GM19099 (cell line): ENCODE data around the gene KCNT2.

Experiments
- POLR2A ChIP-seq: IDR thresholded peaks from 3 replicates; pipeline ENCODE4 v1.6.1; 2011; ENCODE audit warnings: low read depth; ENCODE audit not compliant: insufficient read length; ENCODE audit errors: extremely low read depth

The KCNT2 gene

DNA sequence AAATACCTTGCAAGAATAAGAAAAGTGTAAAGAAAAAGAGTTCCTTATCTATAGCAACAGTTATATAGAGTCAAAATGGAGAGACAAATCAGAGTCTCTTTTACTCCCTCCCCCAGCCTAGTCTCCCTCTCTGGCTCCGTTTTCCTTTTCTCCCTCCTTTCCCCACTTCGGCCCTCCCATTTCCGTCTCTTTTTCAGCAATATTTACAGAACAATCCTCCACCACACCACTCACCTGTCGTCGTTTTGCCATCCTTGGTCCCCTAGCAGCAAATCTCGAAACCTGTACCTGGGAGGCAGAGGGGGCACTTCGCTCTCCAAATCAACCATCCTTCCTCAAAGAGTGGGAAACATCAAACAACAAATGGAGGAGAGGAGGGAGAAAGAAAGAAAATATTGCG is 259 bp downstream of the KCNT2 start:
- no peak for TF ChIP-seq POLR2A

DNA sequence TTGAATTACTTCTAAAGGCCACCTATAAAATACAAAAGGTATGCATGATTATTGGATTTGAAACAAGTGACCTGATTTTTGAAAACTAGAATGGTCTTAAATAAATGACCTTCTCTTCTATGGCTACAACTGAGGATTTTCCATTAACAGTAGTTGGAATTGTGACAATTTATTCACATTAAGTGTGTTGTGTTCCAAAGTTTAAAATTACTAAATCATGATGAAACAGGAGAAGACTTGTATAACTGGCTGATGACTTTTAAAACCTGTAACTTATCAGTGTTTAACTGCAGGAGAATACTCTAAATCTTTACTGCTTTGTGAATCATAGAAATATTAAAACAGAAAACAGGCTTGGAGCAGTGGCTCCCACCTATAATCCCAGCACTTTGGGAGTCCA is 4.6 kb downstream of the KCNT2 start:
- TF ChIP-seq POLR2A: no peak

GRCh38 chr1:196598942-196599748 is 9.1 kb downstream of the KCNT2 start:
- no peak for TF ChIP-seq POLR2A

DNA sequence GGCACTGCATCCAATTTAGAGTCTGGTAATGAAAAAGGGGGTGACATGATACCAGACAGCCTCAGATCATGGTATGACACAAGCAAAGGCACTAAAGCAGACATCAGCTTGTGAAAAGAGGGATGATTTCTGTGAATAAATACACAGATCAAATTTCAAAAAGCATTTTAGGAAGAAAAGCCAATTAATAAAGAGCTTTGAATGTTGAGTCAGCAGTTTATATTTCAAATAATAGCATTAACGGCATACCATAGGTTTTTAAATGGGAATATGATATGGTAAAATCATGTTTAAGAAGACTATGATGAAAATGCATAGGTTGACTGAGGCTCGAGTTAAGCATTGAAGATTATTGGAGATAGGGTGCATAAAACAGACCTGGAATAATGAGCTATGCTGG is 13.5 kb downstream of the KCNT2 start:
- no peak for TF ChIP-seq POLR2A

DNA sequence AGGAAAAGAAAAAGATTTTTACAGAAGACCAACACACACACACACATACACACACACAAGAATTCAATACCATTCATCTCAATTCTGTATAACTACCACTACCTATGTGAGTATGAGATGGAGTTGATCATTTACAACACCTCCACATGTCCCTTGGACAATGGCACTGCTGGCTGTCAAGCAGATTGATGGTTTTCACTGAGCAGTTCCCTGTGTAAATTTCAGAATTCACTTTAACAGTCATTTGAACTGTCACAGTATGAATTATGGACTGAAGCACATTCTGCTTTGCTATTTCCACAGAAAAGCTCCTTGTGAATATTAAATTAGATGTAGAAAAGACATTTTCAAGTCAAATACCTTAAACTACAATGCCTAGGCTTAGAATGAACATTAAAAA is 14.3 kb downstream of the KCNT2 start:
- TF ChIP-seq POLR2A: no peak

DNA sequence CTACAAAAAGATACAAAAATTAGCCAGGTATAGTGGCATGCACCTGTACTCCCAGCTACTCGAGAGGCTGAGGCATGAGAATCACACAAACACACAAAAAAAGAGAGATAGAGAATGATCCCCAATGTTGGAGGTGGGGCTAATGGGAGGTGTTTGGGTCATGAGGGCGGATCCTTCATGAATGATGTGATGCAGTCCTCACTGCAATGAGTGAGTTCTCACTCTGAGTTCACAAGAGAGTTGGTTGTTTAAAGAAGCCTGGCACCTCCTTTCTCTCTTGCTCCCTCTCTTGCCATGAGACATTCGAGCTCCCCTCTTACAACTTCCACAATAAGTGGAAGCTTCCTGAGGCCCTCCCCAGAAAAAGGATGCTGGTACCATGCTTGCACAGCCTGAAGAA is 17.3 kb downstream of the KCNT2 start:
- TF ChIP-seq POLR2A: no peak

GRCh38 chr1:196590012-196590708 is 18.1 kb downstream of the KCNT2 start:
- TF ChIP-seq POLR2A: no peak

DNA sequence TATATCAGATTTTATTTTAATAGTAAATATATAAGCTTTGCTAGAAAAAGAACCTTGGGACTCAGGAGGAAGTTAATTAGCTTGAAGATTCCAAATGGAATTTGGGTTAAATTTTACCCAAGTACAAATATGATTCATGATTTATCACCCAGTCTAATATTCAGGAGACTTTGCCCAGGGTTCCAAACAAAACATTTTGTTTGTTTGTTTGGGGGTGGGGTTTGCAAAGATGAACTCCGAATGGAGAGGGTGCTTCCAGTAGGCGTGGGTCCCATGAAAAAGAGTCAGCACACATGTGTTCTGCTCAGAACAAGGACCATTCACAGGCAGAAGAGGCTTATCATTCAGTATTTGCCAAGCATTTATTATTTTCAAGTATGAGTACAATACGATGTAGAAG is 23.5 kb downstream of the KCNT2 start:
- TF ChIP-seq POLR2A: no peak

DNA sequence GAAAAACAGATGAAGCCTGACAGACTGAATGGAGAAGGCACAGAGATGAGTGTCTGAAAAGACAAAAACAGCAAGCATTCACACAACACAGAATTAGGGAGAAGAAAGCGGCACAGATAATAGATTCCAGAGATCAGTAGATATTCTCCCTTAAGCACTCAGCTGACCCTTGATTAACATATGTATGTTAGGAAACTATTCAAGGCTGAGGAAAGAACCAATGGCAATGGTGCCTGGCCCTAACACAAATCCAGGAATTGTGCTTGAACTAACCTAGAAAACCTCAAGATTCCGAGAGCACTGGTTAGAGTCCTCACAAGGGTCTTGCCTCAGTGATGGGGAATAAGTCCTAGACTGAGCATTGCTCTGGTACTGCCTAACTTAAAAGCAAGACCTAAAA is 30.9 kb downstream of the KCNT2 start:
- TF ChIP-seq POLR2A: no peak

DNA sequence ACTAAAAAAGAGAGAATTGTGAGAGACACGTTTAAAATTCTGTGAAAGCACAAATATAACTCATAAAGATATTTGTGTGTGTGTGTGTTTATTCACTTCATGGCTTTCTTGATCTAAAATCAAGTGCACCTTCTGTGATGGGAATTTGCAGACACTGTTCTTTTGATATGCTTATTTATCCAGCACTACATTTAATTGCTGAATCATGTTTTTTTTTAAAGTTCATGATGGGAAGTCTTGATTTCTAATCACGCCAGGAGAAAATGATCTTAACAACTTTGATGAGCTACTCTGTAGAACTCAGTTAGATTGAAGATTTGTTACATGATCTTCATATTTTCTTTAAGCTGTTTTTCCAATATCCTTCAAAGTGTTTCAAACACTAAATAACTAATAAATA is 35.0 kb downstream of the KCNT2 start:
- no peak for TF ChIP-seq POLR2A

DNA sequence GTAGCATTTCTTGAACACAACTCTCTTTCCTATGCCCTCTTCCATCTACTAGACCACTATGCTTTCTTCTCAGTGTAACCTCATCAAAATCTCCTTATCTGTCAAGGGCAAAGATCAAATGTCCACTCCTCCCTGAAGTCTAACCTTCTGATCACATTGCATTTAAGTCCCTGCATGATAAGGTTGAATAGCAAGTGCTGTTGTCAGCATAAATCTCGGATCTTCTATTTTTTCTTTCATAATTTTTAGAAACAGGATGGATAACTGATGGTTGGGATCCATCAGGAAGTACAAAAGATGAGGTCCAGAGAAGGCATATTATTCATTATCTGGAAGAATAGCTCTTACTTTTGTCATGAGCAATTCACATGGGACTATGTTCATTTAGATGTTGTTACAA is 41.0 kb downstream of the KCNT2 start:
- no peak for TF ChIP-seq POLR2A

GRCh38 chr1:196563768-196564167 is 44.5 kb downstream of the KCNT2 start:
- no peak for TF ChIP-seq POLR2A

- no peak for TF ChIP-seq POLR2A
These were observed 48.9 kb downstream of the KCNT2 start for GRCh38 chr1:196559314-196559713.

DNA sequence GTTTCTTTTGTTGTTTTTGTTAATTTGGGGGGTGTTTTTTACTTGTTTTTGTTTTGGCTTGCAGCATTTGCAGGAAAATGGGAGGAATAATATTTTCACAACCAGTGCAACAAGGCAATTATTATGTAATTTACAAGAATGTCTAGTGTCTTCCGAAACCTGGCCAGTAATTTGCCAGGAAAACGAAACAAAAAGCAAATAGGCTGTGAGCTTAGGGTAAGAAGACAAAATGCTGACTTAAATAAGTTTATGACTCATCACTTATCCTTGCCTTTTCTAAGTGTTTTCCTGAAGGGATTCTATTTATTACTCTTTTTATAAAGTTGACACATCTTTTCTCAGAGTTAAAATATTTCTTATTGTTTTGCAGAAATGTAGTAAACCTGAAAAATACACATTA is 49.8 kb downstream of the KCNT2 start:
- no peak for TF ChIP-seq POLR2A

DNA sequence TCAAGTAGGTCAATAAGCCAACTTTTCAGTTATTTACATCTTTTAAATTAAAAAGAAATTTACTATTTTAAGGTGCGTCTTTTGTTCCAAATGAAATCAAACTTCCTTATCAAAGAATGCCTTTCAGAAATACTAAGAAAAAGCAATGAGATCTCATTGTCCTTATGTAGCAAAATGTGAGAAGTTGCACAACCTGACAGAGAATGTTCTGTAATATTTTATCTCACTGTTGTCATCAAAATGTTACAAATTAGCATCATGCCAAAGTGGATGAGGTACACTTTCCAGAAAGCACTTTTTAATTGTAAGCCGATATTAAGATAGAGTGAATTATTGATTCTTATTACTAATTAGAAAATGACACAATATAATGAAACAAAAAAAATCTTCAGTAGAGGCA is 50.4 kb downstream of the KCNT2 start:
- no peak for TF ChIP-seq POLR2A

GRCh38 chr1:196550731-196551130 is 57.5 kb downstream of the KCNT2 start:
- TF ChIP-seq POLR2A: no peak

DNA sequence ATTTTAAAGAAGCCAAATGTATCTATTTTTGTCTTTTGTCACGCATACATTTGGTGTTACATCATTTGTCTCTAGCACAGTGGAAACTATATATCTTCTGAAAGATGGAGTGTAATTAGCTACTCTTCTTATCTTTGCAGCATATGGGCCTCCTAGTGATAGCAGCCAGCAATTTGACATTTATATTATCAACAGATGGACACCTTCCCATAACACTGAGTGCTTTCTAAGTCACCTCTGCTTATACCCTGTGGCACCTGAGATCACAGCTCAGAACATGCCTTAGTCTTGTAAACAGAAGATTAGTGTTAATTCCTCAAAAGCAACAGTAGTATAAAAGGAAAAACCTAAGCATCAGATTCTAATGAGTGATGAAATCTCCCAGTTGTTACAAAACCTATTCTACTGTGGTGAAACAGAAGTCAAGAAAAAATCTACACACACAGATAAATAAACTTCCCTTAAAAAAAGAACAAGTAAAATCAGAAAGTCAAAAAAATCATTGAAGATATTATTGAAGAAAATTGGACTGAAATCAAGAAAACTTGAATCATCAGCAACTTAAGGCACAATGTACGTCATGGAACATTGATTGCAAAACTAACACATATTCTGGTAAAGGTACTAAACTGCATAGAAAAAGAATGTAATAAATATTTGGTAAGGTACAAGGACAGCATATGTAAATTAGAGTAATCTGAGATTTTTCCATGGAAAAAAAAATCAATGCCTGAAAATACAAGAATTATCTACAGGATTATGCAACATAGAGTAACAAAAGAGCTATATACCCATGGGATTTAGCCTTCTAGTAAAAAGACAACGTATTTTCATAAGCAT is 61.7 kb downstream of the KCNT2 start:
- TF ChIP-seq POLR2A: no peak

DNA sequence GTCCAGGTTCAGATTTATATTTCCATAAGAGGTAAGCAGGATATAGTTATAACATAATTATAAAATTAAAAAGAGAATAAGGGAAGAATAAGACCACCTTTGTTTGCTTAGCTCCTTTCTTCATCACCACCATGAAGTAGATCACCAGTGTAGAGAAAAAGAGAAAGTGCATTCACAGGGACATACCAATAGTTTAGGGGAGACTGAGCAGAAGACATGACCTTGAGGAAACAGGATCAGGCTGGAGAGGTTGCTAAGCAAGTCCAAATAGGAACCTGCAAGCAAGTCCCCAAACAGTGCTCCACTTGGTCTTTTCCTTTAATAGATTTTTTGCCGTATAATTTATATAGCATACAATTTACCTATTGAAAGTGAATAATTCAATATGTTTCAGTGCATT is 63.0 kb downstream of the KCNT2 start:
- no peak for TF ChIP-seq POLR2A
